Central memory CD8-positive, alpha-beta T cell (primary cell): ENCODE results near the gene RAB8B.

Source experiments
- ATAC-seq: fragments of 150-1000 bp; cut with Tn5 transposase; replicated peaks from 2 replicates; pipeline ENCODE4 v1.10.0; 2022; ENCODE audit warnings: mild to moderate bottlenecking, moderate FRiP score, moderate number of reproducible peaks; ENCODE audit not compliant: poor library complexity, severe bottlenecking; ENCODE audit errors: extremely low read depth
- DNase-seq, 2 donors: peaks; one replicate each; pipeline ENCODE4 v3.0.0; 2021; ENCODE audit warnings: low spot score in 2 of 2
- H3K27ac Mint-ChIP-seq: one replicate; pipeline ENCODE4 v1.8.0; 2022; ENCODE audit warnings: low read depth, mild to moderate bottlenecking, moderate library complexity, mixed read lengths
- H3K27me3 Mint-ChIP-seq: one replicate; pipeline ENCODE4 v1.8.0; 2022; ENCODE audit warnings: mixed read lengths
- H3K36me3 Mint-ChIP-seq: one replicate; pipeline ENCODE4 v1.8.0; 2022; ENCODE audit warnings: mild to moderate bottlenecking, moderate library complexity, mixed read lengths; ENCODE audit not compliant: insufficient read depth
- H3K4me1 Mint-ChIP-seq: one replicate; pipeline ENCODE4 v1.8.0; 2022; ENCODE audit warnings: mixed read lengths
- H3K4me3 Mint-ChIP-seq: one replicate; pipeline ENCODE4 v1.8.0; 2022; ENCODE audit warnings: mild to moderate bottlenecking, moderate library complexity, mixed read lengths
- H3K9me3 Mint-ChIP-seq: one replicate; pipeline ENCODE4 v1.8.0; 2022; ENCODE audit warnings: mixed read lengths

The RAB8B gene

GRCh38 chr15:63294359-63294758 lies 105.0 kb downstream of the RAB8B start:
- Mint-ChIP-seq H3K27me3 (no peaks in the 10 kb centered on the region), H3K4me3 (no peak overlapping the region), H3K4me1 (peaks cover 5% of the 10 kb centered on the region), H3K36me3 (peaks cover 12% of the 10 kb centered on the region), H3K27ac (no peak overlapping the region), H3K9me3 (no peaks in the 10 kb centered on the region)
- no peak for DNase-seq
- no peak for ATAC-seq

DNA sequence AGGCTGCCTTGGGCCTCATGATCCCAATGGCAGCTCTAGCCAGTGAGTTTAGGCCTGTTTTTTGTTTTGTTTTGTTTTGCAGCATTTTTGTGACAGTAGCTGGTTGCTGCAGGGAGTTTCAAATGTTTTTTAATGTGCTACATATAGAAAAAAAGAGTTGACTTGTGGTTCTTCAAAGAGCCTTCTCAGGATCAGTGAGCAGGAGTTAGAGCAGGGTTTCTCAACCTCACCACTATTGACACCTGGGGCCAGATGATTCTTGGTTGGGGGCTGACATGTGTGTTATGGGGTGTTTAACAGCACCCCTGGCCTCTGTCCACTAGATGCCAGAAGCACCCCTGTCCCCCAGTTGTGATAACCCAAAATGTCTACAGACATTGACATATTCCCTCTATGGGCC lies 105.9 kb downstream of the RAB8B start:
- ATAC-seq (no peak), DNase-seq (no peak)
- Mint-ChIP-seq H3K4me3 (no peak overlapping the region), H3K27ac (no peak overlapping the region), H3K27me3 (no peaks in the 10 kb centered on the region), H3K9me3 (no peaks in the 10 kb centered on the region), H3K4me1 (peaks cover 5% of the 10 kb centered on the region), H3K36me3 (peaks cover 16% of the 10 kb centered on the region)

DNA sequence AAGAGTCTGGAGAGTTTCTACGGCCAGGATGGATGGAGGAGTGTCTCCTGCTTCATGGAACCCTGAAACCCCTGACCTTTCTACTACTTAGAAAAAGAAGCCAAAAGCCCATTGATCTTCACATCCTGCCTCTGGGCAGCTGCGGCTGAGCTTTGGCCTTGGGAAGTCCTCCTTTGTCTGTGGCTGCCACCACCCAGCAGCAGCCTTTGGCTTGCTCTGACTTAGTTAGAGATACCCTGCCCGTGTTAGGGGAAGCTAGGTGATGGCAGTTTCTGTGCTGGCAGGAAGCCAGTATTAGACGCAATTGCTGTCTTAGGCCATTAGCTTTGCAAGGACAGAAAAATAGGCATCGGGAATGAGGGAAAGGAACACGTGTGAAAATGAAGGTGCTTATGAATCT lies 106.8 kb downstream of the RAB8B start:
- DNase-seq, result no peak

GRCh38 chr15:63299943-63300575 lies 110.7 kb downstream of the RAB8B start:
- no peak overlapping the region for H3K4me3 Mint-ChIP-seq
- H3K9me3 Mint-ChIP-seq, result no peaks in the 10 kb centered on the region
- H3K36me3 Mint-ChIP-seq, result peaks cover 16% of the 10 kb centered on the region
- H3K27me3 Mint-ChIP-seq, result no peaks in the 10 kb centered on the region
- DNase-seq (no peak), ATAC-seq (no peak)
- peaks cover 5% of the 10 kb centered on the region for H3K4me1 Mint-ChIP-seq
- no peak overlapping the region for H3K27ac Mint-ChIP-seq

More for the DNA sequence above, 106.8 kb downstream of the RAB8B start:
- peaks cover 13% of the 10 kb centered on the region for H3K36me3 Mint-ChIP-seq
- H3K4me3 Mint-ChIP-seq, result no peak overlapping the region
- H3K27me3 Mint-ChIP-seq, result no peaks in the 10 kb centered on the region
- no peaks in the 10 kb centered on the region for H3K9me3 Mint-ChIP-seq
- no peak for ATAC-seq
- H3K27ac Mint-ChIP-seq, result no peak overlapping the region
- peaks cover 5% of the 10 kb centered on the region for H3K4me1 Mint-ChIP-seq

GRCh38 chr15:63301088-63301487 lies 111.7 kb downstream of the RAB8B start:
- no peak overlapping the region for H3K4me3 Mint-ChIP-seq

DNA sequence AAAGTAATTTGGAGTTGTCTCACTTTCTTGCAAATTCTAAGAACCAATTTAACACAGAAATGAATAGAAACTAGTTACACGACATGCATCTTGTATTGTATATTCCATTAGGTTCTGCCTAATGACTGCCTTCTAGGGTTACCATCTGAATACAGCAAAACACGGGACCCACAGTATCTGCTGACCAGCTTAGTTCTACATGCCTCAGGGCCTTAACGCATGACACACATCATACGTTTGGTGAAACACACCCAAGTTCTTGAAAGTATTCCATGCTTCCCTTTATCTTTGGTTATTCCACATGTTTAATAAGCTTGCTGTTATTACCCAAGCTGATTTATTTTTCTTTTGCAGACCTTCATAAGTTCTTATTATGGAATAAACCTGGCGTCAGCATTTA lies 115.9 kb downstream of the RAB8B start:
- H3K9me3 Mint-ChIP-seq, result no peaks in the 10 kb centered on the region
- no peak for DNase-seq
- ATAC-seq, result no peak
- H3K36me3 Mint-ChIP-seq, result peaks cover 14% of the 10 kb centered on the region
- no peaks in the 10 kb centered on the region for H3K4me1 Mint-ChIP-seq
- no peak overlapping the region for H3K27ac Mint-ChIP-seq
- H3K27me3 Mint-ChIP-seq, result no peaks in the 10 kb centered on the region
- H3K4me3 Mint-ChIP-seq, result no peak overlapping the region

More at GRCh38 chr15:63301088-63301487, 111.7 kb downstream of the RAB8B start:
- no peak for DNase-seq
- Mint-ChIP-seq H3K27me3 (no peaks in the 10 kb centered on the region), H3K27ac (no peak overlapping the region), H3K9me3 (no peaks in the 10 kb centered on the region), H3K4me1 (peaks cover 5% of the 10 kb centered on the region), H3K36me3 (peaks cover 19% of the 10 kb centered on the region)
- ATAC-seq, result no peak

- no peak for ATAC-seq
Measured at GRCh38 chr15:63306492-63307073, 117.2 kb downstream of the RAB8B start.

DNA sequence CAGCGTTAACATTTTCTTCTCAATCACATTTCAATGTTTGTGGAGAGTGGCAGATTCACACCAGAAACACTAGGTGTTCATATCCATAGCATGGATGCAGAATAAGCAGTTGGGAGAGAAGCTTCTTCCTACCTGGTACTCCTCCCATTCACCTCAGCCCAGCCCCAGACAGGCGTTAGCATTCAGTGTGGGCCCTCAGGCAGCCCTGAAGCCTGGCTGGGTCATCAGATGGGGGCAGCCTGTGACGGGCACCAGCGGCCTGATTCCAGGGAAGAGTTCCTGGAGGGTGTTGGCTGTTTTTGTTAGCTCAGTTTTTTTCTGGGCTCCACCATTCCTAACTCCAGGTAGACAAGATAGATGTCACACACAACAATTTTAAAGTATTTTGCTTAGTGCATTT lies 119.1 kb downstream of the RAB8B start:
- no peak for ATAC-seq
- H3K4me1 Mint-ChIP-seq, result no peaks in the 10 kb centered on the region
- H3K9me3 Mint-ChIP-seq, result no peaks in the 10 kb centered on the region
- H3K4me3 Mint-ChIP-seq, result no peak overlapping the region
- peaks cover 14% of the 10 kb centered on the region for H3K36me3 Mint-ChIP-seq
- H3K27me3 Mint-ChIP-seq, result no peaks in the 10 kb centered on the region
- DNase-seq, result no peak
- H3K27ac Mint-ChIP-seq, result no peak overlapping the region

More at GRCh38 chr15:63306492-63307073, 117.2 kb downstream of the RAB8B start:
- H3K4me1 Mint-ChIP-seq, result no peaks in the 10 kb centered on the region
- no peaks in the 10 kb centered on the region for H3K27me3 Mint-ChIP-seq
- H3K9me3 Mint-ChIP-seq, result no peaks in the 10 kb centered on the region
- H3K4me3 Mint-ChIP-seq, result no peak overlapping the region
- peaks cover 14% of the 10 kb centered on the region for H3K36me3 Mint-ChIP-seq
- H3K27ac Mint-ChIP-seq, result no peak overlapping the region
- DNase-seq, result no peak

DNA sequence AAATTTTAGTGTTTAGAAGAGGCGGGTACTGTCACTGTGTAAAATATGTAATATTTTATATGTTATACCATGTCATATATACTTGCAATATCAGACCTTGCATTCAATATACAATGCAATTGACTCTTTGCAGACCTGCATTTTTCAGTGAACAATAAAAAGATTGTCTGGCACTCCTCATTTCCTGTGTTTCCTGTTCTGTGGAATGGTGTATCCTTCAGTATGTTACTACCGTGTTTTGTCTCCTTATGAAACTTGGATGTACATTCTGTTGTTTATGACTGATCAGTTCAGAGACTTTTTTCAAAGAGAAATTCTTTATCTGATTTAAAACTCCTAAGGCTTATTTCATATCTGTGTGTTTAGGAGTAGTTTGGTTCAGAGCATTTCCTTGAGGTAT lies 119.5 kb downstream of the RAB8B start:
- DNase-seq (no peak), ATAC-seq (no peak)
- Mint-ChIP-seq H3K9me3 (no peaks in the 10 kb centered on the region), H3K36me3 (peaks cover 11% of the 10 kb centered on the region), H3K27ac (no peak overlapping the region), H3K4me3 (no peak overlapping the region), H3K4me1 (no peaks in the 10 kb centered on the region), H3K27me3 (no peaks in the 10 kb centered on the region)

DNA sequence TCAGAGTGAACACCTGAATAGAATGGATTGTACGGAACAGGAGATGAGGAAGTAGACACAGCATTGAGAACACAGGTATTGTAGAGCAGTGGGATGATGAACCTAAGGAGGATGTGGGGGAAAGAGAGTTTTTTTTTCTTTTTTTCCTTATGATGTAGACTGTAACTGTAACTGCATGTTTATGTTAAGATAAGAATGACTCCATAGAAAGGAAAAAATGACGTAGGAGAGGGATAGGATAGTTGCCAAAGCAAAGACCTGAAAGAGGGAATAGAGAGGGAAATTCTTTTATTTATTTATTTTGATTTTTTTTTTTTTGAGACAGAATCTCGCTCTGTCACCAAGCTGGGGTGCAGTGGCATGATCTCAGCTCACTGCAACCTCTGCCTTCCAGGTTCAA lies 121.2 kb downstream of the RAB8B start:
- no peak for DNase-seq
- Mint-ChIP-seq H3K36me3 (peaks cover 5% of the 10 kb centered on the region), H3K4me3 (no peak overlapping the region), H3K4me1 (no peaks in the 10 kb centered on the region), H3K27ac (no peak overlapping the region), H3K27me3 (no peaks in the 10 kb centered on the region), H3K9me3 (no peaks in the 10 kb centered on the region)
- ATAC-seq, result no peak

GRCh38 chr15:63312286-63312685 lies 122.9 kb downstream of the RAB8B start:
- no peaks in the 10 kb centered on the region for H3K27me3 Mint-ChIP-seq
- H3K9me3 Mint-ChIP-seq, result no peaks in the 10 kb centered on the region
- no peaks in the 10 kb centered on the region for H3K36me3 Mint-ChIP-seq
- no peak for ATAC-seq
- no peak overlapping the region for H3K27ac Mint-ChIP-seq
- no peaks in the 10 kb centered on the region for H3K4me1 Mint-ChIP-seq
- no peak for DNase-seq
- H3K4me3 Mint-ChIP-seq, result no peak overlapping the region

DNA sequence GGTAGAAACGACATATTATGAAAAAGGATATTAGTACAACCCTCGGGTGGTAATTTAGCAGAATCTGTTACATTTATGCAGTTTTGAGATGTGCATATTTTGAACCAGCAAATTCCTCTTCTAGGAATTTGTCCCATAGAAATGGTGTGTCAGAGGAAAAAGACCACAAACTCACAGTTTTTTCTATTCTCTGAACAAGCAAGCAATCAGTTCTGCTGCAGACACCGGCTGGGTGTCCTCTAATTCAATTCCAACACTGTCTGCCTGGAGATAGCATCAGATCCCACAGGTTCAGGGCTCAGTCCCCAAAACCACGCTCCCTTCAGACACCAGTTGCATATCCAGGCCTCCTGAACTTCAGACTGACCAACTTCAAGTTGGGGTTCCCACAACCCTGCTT lies 124.4 kb downstream of the RAB8B start:
- Mint-ChIP-seq H3K4me1 (no peaks in the 10 kb centered on the region), H3K4me3 (no peak overlapping the region), H3K36me3 (no peaks in the 10 kb centered on the region), H3K27ac (no peak overlapping the region), H3K27me3 (no peaks in the 10 kb centered on the region), H3K9me3 (no peaks in the 10 kb centered on the region)
- ATAC-seq (no peak), DNase-seq (no peak)

- Mint-ChIP-seq H3K36me3 (no peaks in the 10 kb centered on the region), H3K27ac (no peak overlapping the region), H3K4me3 (no peak overlapping the region), H3K27me3 (no peaks in the 10 kb centered on the region), H3K4me1 (no peaks in the 10 kb centered on the region), H3K9me3 (no peaks in the 10 kb centered on the region)
- no peak for ATAC-seq
- no peak for DNase-seq
Measured at GRCh38 chr15:63314409-63314808, 125.0 kb downstream of the RAB8B start.
